Forelimb muscle (tissue), 1 donor: ENCODE results near the gene PRB2. TPM values are rescaled to one million over a fixed set of nuclear protein-coding genes. Genes with fewer than 3 reads are reported as not detected.
"Not testable (repeated sequence)": the region's sequence is repeated elsewhere in the genome, so short reads cannot be mapped to it uniquely, and the experiment has no call there.

Source experiments
- DNase-seq: peaks from one replicate; pipeline ENCODE4 v3.0.0-alpha.2; 2013; ENCODE audit warnings: low read depth
- polyA plus RNA-seq: library from polyadenylated mRNA; unstranded; fragments of 120-200 nt; gene quantifications from one replicate; pipeline ENCODE4 v1.2.1, GENCODE V29; 2013; ENCODE audit not compliant: insufficient read length

PRB2 gene
- not detected for polyA plus RNA-seq

- DNase-seq: not testable (repeated sequence)
Observed at GRCh38 chr12:11395467-11395866, at the start of gene PRB2. PRB2 (minus strand) TSS chr12:11395567; CDS start chr12:11395529, 38 bp downstream.

DNA sequence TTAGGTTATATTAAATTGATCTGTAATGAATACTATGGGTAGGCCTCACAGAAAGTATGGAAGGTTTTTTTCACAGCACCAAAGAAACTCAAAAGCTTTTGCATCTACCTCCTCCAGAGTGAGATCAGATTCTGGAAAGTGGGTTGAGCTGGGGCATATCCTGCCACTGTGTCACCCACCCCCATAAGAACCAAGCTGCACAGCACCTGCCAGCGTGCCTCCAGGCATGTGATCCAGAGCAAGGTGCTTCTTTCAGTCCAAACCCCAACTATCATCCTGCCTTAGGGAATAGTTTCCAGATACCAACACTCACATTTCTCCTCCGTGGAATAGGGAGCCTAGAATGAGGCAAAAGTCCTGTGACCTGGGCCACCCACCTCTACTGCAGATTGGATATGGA lies 42.6 kb upstream of the PRB2 start:
- DNase-seq: no peak

DNA sequence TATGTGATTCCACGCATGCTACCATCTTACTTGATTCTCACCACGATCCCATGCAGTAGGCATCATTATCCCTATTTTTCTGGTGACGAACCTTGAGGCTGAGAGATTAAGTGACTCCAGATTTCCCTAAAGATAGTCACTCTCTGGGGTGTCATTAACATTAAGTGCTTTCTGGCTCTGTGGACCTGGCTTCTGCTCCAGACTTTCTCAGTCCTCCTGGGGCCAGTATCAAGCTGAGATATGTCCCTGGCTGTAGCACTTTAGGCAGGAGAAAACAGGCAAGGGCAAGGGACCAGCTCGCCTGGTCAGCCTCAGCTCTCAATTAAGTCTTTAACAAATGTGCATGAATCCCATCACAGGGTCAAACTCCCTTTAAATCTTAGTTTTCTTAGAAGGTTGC lies 38.3 kb upstream of the PRB2 start:
- no peak for DNase-seq

DNA sequence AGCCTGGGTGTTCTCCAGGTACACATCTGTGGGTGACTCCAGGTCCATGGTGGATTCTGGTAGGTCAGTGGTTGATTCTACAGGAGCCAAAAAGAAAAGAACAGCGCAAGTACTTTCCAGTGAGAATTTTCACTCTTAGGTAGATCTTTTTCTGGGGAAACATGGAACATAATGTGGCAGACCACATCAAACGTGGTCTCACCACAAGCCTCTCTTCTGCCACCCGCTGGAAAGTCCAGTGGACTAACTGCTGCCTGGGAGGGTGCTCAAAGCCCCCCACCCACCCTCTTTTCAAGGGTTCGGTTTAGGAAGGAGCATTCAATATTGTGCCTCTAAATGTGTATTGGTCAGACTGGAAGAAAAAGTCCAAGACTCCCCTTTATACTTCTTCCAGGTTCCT lies 36.1 kb upstream of the PRB2 start:
- no peak for DNase-seq

DNA sequence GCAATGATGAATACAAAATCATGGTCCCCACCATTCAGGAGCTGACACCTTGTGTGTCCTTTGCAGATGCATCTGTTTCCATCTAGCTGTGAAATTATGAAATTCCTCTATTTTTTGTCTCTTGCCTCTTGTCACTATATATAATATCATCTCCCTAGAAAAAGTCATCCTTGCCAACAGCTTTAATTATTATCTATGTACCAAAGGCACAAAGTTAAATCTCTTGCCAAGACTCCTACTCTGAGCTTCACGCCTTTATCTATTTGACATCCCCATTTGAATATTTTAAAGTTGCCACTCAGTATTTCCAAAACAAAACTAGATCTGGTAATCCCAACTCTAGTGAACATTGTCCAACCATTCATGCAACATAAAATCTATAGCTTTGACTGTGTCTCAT lies 32.0 kb upstream of the PRB2 start:
- no peak for DNase-seq

- DNase-seq: no peak
Observed at GRCh38 chr12:11412731-11413130, 17.4 kb upstream of the PRB2 start.

GRCh38 chr12:11408096-11408495 lies 12.7 kb upstream of the PRB2 start:
- DNase-seq: no peak

DNA sequence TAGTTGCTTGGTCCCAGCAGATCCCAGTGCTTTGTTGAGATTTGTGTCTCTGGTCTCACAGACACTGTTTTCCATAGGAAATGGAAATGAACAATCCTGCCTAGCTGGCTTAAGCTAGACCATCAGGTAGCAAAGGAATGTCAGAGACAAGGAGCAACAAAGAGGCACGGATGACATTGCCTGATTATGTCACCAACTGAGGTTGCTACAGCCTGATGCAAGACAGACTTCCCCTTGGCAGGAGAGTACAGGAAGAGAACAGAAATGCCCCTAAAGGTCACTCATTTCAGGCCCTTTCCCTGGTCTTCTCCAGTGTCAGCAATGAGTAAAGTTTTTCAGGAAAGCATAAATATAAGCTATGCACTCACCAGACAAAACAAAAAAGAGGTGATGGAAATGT lies 2.0 kb upstream of the PRB2 start:
- no peak for DNase-seq

DNA sequence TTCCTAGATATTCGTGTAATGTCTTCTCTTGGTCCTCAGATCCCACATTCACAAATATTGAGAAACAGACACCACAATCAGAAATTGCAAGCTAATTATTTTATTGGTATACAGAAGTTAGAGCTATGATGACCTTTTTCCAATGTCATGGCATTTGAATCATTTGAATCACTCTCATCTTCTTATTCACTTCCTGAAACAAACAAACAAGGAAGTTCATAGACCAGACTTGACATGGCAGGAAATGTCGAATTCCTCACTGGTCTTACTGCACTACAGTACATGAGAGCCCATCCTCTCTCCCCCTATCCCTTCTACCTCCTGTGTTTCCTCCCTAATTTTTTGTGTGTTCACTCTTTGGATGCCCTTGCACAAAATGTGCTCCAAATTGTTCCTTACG lies 3.9 kb downstream of the PRB2 start:
- DNase-seq: not testable (repeated sequence)

DNA sequence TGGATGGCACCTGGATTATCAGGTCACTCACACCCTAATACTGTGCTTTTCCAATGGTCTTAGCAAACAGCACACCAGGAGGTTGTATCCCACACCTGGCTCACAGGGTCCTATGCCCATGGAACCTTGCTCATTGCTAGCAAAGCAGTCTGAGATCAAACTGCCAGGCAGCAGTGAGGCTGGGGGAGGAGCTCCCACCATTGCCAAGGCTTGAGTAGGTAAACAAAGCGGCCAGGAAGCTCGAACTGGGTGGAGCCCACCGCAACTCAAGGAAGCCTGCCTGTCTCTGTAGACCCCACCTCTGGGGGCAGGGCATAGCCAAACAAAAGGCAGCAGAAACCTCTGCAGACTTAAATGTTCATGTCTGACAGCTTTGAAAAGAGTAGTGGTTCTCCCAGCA lies 17.9 kb downstream of the PRB2 start:
- DNase-seq: not testable (repeated sequence)

GRCh38 chr12:11361151-11361550 lies 34.2 kb downstream of the PRB2 start:
- DNase-seq: no peak

- DNase-seq: not testable (repeated sequence)
Observed at GRCh38 chr12:11360205-11360883, 35.0 kb downstream of the PRB2 start.

GRCh38 chr12:11351736-11352135 lies 43.6 kb downstream of the PRB2 start:
- DNase-seq: not testable (repeated sequence)

GRCh38 chr12:11348439-11348838 lies 46.9 kb downstream of the PRB2 start:
- DNase-seq: no peak

DNA sequence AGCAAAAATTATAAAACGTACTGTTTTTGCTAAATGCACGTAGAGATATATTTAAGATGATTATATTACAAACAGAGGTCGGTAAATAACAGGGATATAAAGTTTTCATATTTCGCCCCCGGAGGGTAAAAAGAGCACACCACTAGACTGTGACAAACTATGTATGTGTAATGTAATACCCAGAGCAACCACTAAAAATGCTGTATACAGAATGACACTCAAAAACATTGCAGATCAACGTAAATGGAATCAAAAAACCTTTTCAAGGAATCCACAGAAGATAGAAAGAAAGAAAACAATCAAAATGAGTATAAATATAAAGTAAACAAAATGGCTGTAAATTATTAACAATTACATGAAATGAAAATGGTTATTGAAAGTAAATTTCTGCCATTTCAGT lies 47.6 kb downstream of the PRB2 start:
- DNase-seq: no peak

DNA sequence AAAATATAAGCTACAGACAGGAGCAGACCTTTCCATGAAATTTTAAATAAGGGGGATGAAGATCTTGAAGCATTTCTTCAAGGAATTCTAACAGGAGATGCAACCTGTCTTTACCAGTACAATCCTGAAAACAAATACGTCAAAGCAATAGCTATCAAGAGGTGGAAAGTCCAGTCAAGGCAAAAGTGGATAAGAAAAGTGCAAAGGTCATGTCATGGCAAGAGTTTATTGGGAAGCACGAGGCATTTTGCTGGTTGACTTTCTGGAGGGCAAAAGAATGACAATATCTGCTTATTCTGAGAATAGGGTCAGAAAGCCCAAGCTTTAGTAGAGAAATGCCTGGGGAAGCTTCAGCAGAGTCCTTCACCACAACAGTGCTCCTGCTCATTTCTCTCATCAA lies 50.9 kb downstream of the PRB2 start:
- no peak for DNase-seq

Other genes with a start within 250 kb of the PRB2 start
- 12.3 TPM for gene SMIM10L1, start 224.4 kb downstream of the PRB2 start, polyA plus RNA-seq
- gene TAS2R42, start 208.6 kb downstream of the PRB2 start, polyA plus RNA-seq: not detected
- gene PRB3, start 125.9 kb downstream of the PRB2 start, polyA plus RNA-seq: not detected
- gene PRB4, start 85.1 kb downstream of the PRB2 start, polyA plus RNA-seq: not detected